Natural killer cell treated with Interleukin-12 subunit alpha and Interleukin-12 subunit beta and Interleukin-15 and Interleukin-18, amount 100 ng/mL, for 72 hours (primary cell): ENCODE results near the gene ZFP36L2. TPM values are rescaled to one million over a fixed set of nuclear protein-coding genes. Genes with fewer than 3 reads are reported as not detected.
"Not testable (repeated sequence)": the region's sequence is repeated elsewhere in the genome, so short reads cannot be mapped to it uniquely, and the experiment has no call there.

Source experiments
- ATAC-seq, 2 donors: fragments of 150-1000 bp; cut with Tn5 transposase in 1 of 2; sonication (Bioruptor Pico), chemical (Tn5 transposase) in 1 of 2; 2 replicates each; pipeline ENCODE4 v1.10.0; 2021
- DNase-seq: peaks from one replicate; pipeline ENCODE4 v3.0.0; 2022; ENCODE audit warnings: low spot score
- H3K27ac Mint-ChIP-seq, 2 donors: 1 replicate in 1 of 2; 2 replicates in 1 of 2; pipeline ENCODE4 v1.8.0; 2022; ENCODE audit warnings: mixed read lengths in 2 of 2, mild to moderate bottlenecking in 1 of 2, moderate library complexity in 1 of 2
- H3K27me3 Mint-ChIP-seq, 2 donors: 1 replicate in 1 of 2; 2 replicates in 1 of 2; pipeline ENCODE4 v1.8.0; 2022; ENCODE audit warnings: mixed read lengths in 2 of 2
- H3K36me3 Mint-ChIP-seq: one replicate; pipeline ENCODE4 v1.8.0; 2022; ENCODE audit warnings: mixed read lengths
- H3K4me1 Mint-ChIP-seq, 2 donors: 1 replicate in 1 of 2; 2 replicates in 1 of 2; pipeline ENCODE4 v1.8.0; 2022; ENCODE audit warnings: low read depth in 2 of 2, mixed read lengths in 2 of 2, mild to moderate bottlenecking in 1 of 2
- H3K4me3 Mint-ChIP-seq: one replicate; pipeline ENCODE4 v1.8.0; 2022; ENCODE audit warnings: mixed read lengths
- H3K9me3 Mint-ChIP-seq: 2 replicates; pipeline ENCODE4 v1.8.0; 2022; ENCODE audit warnings: mixed read lengths
- total RNA-seq, 2 donors: library from RNA; stranded (reverse); gene quantifications; one replicate each; pipeline ENCODE4 v1.2.3, GENCODE V29; 2022

ZFP36L2 gene
- total RNA-seq, 2 donors from 2014 or later, result 22.3 to 24.7 TPM

- peaks cover 16 to 17% of the 10 kb centered on the region in 2 donors for H3K4me1 Mint-ChIP-seq
- H3K9me3 Mint-ChIP-seq, result peaks cover 4% of the 10 kb centered on the region
- H3K27me3 Mint-ChIP-seq, result no peaks in the 10 kb centered on the region
- DNase-seq (no peak), ATAC-seq (no peak)
- no peaks in the 10 kb centered on the region for H3K36me3 Mint-ChIP-seq
- no peak overlapping the region for H3K27ac Mint-ChIP-seq
- no peak overlapping the region for H3K4me3 Mint-ChIP-seq
Observed at GRCh38 chr2:43201016-43201415, 25.4 kb downstream of the ZFP36L2 start.

DNA sequence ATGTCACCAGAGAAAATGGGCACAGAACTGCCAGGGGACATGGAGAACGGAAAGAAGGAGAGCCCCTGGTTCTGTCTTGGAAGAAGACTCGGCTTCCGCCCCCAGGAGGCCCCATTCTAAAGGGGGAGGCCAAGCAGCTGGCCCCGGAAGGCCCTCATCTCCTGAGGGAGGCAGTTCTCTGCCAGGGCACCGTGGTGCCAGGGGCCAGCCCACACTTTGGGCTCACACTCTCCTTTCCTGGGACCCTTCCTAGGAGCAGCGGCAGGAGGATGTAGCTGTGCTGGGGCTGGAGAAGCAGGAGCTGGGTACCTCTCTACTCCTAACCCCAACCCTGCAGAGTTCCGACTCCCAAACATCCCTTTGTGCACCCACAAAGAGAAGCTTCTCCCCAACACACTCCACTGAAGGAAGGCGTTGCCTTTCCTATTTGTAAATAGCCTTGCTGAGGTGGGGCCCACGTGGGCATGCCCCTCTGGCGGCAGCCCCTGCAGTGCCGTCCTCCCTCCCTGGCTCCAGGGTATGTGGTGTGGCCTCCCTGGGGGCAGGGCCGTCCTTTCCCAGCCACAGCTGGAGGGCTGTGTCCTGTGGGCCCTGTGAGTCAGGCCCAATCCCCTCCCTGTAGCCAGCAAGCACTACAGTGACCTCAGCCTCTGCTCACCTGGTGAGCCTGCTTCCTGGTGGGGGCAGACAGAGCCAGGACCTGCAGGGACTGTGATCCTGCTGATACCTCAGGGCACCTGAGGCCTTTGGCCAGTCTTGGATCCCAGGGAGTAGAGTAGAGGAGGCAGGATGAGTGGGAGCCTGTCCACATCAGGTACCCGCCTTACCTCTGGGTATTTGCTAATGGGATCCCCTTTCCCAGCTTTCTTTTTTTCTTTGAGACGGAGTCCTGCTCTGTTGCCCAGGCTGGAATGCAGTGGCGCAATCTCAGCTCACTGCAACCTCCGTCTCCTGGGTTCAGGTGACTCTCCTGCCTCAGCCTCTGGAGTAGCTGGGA, 26.6 kb downstream of the ZFP36L2 start:
- DNase-seq (no peak), ATAC-seq (no peak)
- Mint-ChIP-seq H3K27me3 (no peaks in the 10 kb centered on the region), H3K36me3 (no peaks in the 10 kb centered on the region), H3K9me3 (peaks cover 4% of the 10 kb centered on the region), H3K4me1 (peaks cover 24 to 27% of the 10 kb centered on the region in 2 donors), H3K27ac (peak overlapping the region in 1 of 2 donors; percentile 58), H3K4me3 (no peak overlapping the region)

GRCh38 chr2:43198263-43198662, 28.1 kb downstream of the ZFP36L2 start:
- DNase-seq (no peak), ATAC-seq (no peak)
- Mint-ChIP-seq H3K27me3 (no peaks in the 10 kb centered on the region), H3K27ac (no peak overlapping the region), H3K4me1 (peaks cover 32 to 36% of the 10 kb centered on the region in 2 donors), H3K9me3 (peaks cover 4% of the 10 kb centered on the region), H3K36me3 (no peaks in the 10 kb centered on the region), H3K4me3 (no peak overlapping the region)

GRCh38 chr2:43197588-43197896, 28.9 kb downstream of the ZFP36L2 start:
- ATAC-seq, result no peak
- peak overlapping the region; percentile 36 for H3K4me3 Mint-ChIP-seq

GRCh38 chr2:43196768-43197587, 29.4 kb downstream of the ZFP36L2 start:
- peaks cover 4% of the 10 kb centered on the region for H3K9me3 Mint-ChIP-seq
- no peaks in the 10 kb centered on the region for H3K27me3 Mint-ChIP-seq
- no peak for DNase-seq
- no peaks in the 10 kb centered on the region for H3K36me3 Mint-ChIP-seq
- peak overlapping the region; percentile 81 to 89 for H3K27ac Mint-ChIP-seq
- ATAC-seq, result peak; percentile 40 to 60
- peak overlapping the region; percentile 64 for H3K4me3 Mint-ChIP-seq
- peaks cover 30 to 33% of the 10 kb centered on the region in 2 donors for H3K4me1 Mint-ChIP-seq

More at GRCh38 chr2:43197588-43197896, 28.9 kb downstream of the ZFP36L2 start:
- peaks cover 32 to 37% of the 10 kb centered on the region in 2 donors for H3K4me1 Mint-ChIP-seq
- no peak for DNase-seq
- H3K27me3 Mint-ChIP-seq, result no peaks in the 10 kb centered on the region
- peaks cover 4% of the 10 kb centered on the region for H3K9me3 Mint-ChIP-seq
- H3K27ac Mint-ChIP-seq, result peak overlapping the region; percentile 81 to 89
- no peaks in the 10 kb centered on the region for H3K36me3 Mint-ChIP-seq

DNA sequence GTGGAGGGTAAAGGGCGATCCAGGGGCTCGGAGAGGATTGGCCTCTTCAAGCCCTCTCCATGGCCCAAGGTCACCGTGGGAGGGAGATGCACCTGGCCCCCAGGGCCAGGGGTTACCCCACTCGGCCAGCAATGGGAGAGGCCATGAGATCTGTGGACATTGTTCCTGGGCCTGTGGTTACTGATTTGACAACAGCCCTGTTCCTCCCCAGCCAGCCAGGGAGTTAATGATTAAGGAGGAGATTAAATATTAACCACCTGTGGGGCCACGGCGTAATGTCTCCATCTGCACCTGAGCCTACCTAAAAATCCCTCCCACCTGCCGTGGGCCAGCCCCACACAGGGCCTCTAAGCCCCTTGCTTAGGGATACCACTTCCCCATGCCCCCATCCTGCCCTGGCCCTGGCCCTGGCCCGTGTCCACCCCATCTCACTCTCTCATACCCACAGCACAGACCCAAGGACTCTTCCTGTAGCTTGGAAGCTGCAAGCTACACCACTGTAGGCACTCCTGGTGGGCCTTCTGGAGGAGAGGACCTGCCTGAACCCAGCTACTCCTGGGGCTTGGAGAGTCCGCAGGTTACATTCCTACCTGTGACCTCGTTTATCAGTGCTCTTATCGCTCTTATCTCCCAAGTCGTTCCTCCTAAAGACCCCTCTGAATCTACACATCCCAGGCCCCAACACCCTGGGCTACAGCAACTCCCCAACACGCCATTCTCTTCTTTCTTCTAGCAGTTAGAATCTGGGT, 32.1 kb downstream of the ZFP36L2 start:
- no peak for ATAC-seq
- H3K9me3 Mint-ChIP-seq, result peaks cover 4% of the 10 kb centered on the region
- no peak for DNase-seq
- H3K4me3 Mint-ChIP-seq, result peak overlapping the region; percentile 59
- no peaks in the 10 kb centered on the region for H3K27me3 Mint-ChIP-seq
- no peaks in the 10 kb centered on the region for H3K36me3 Mint-ChIP-seq
- H3K4me1 Mint-ChIP-seq, result peaks cover 34 to 37% of the 10 kb centered on the region in 2 donors
- H3K27ac Mint-ChIP-seq, result peak overlapping the region; percentile 67 to 78

GRCh38 chr2:43193652-43194120, 32.7 kb downstream of the ZFP36L2 start:
- Mint-ChIP-seq H3K4me1 (peaks cover 34 to 41% of the 10 kb centered on the region in 2 donors), H3K27ac (peak overlapping the region; percentile 67 to 78), H3K27me3 (no peaks in the 10 kb centered on the region), H3K4me3 (no peak overlapping the region), H3K36me3 (no peaks in the 10 kb centered on the region), H3K9me3 (peaks cover 4% of the 10 kb centered on the region)
- ATAC-seq, result no peak
- no peak for DNase-seq

- H3K9me3 Mint-ChIP-seq, result peaks cover 4% of the 10 kb centered on the region
- H3K4me3 Mint-ChIP-seq, result no peak overlapping the region
- ATAC-seq, result no peak
- no peak for DNase-seq
- peaks cover 34 to 41% of the 10 kb centered on the region in 2 donors for H3K4me1 Mint-ChIP-seq
- peak overlapping the region; percentile 67 to 78 for H3K27ac Mint-ChIP-seq
- H3K36me3 Mint-ChIP-seq, result no peaks in the 10 kb centered on the region
- no peaks in the 10 kb centered on the region for H3K27me3 Mint-ChIP-seq
Observed at GRCh38 chr2:43192744-43193651, 33.4 kb downstream of the ZFP36L2 start.

GRCh38 chr2:43191947-43192516, 34.4 kb downstream of the ZFP36L2 start:
- H3K27ac Mint-ChIP-seq, result peak overlapping the region in 1 of 2 donors; percentile 34

DNA sequence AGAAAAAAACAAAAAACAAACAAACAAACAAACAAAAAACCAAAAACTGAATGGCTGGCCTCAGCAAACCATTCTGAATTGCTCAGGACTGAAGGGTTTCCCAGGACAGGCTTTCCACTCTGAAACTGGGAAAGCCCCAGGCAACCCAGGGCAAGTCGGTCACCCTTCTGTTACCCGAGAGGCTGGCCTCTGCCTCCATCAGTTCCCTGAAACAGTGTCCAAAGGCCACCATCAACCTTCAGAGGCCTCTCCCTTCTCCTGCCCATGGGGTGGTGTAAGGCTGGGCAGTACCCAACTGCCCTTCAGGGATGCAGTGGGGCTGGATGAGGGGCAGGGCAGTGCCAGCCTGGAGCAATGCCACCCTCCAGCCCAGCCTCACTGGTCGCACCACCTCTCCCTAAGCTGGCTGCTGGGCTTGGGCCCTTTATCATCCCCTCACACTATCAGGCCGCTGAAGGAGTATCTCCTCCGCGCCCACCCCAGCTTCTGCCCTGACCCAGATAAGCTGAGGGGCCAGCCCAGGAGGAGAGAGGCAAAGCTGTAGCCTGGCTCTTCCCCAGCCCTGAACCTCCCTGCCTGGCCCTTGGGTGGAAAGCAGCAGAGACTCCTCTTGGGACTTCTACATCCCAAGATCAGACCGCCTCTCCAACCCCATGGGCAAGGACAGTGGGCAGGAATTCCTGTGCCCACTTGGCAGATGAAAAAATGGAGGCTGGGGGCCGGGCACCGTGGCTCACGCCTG, 35.9 kb downstream of the ZFP36L2 start:
- ATAC-seq (no peak), DNase-seq (no peak)
- Mint-ChIP-seq H3K4me1 (peaks cover 25 to 26% of the 10 kb centered on the region in 2 donors), H3K27me3 (no peaks in the 10 kb centered on the region), H3K27ac (no peak overlapping the region), H3K4me3 (no peak overlapping the region), H3K36me3 (no peaks in the 10 kb centered on the region), H3K9me3 (no peaks in the 10 kb centered on the region)

More at GRCh38 chr2:43191947-43192516, 34.4 kb downstream of the ZFP36L2 start:
- Mint-ChIP-seq H3K36me3 (no peaks in the 10 kb centered on the region), H3K27me3 (no peaks in the 10 kb centered on the region), H3K9me3 (peaks cover 4% of the 10 kb centered on the region), H3K4me1 (peaks cover 29 to 36% of the 10 kb centered on the region in 2 donors), H3K4me3 (no peak overlapping the region)
- no peak for DNase-seq
- ATAC-seq, result no peak

DNA sequence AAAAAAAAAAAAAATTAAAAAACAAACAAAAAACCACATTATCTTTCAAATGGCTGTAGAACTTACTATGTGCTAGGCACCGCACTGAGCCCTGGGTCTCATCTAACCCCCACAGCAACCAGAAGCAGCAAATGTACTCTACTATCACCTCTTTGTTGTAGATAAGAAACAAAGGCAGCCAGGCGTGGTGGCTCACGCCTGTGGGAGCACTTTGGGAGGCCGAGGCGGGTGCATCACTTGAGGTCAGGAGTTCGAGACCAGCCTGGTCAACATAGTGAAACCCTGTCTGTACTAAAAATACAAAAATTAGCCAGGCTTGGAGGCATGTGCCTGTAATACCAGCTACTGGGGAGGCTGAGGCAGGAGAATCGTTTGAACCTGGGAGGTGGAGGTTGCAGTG, 36.5 kb downstream of the ZFP36L2 start:
- not testable (repeated sequence) for H3K36me3 Mint-ChIP-seq, H3K27ac Mint-ChIP-seq

More for the DNA sequence above, 36.5 kb downstream of the ZFP36L2 start:
- ATAC-seq, H3K27me3 Mint-ChIP-seq, H3K4me3 Mint-ChIP-seq, H3K9me3 Mint-ChIP-seq, DNase-seq: not testable (repeated sequence)
- H3K4me1 Mint-ChIP-seq, result peaks cover 22 to 25% of the 10 kb centered on the region in 2 donors
